ENCODE results near the gene MYO5B.
"Not testable (repeated sequence)": the region's sequence is repeated elsewhere in the genome, so short reads cannot be mapped to it uniquely, and the experiment has no call there.

MYO5B gene

GRCh38 chr18:49839012-49839411 lies 355.9 kb downstream of the MYO5B start:
- DNase-seq (ENCODE audit: insufficient read length, low spot score) (peak; percentile 38), FAIRE-seq (peak; percentile 80)
- TF ChIP-seq POLR2A (IDR thresholded peaks at IDR 0.05; ENCODE audit: low read depth, low read length): no peak

GRCh38 chr18:49838381-49838780 lies 356.6 kb downstream of the MYO5B start:
- TF ChIP-seq POLR2A (IDR thresholded peaks at IDR 0.05; ENCODE audit: low read depth, low read length): no peak
- FAIRE-seq: no peak

DNA sequence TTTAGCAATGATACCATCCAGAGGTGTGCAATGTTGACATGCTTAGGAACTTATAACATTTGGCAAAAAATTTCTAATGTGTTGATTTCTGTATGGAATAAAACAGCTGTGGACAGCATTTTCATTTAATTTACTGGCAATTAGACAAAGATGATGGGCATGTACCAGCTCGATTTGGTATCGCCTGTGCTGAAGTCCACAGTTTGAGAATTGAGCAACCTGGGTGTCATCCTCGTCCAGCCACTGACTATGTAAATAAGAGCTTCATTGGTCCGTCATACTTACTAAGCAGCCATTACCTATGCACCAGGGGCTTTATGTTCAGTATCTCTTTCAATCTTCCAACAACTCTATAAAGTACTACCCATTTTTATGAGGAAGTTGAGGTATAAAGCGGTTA lies 357.1 kb downstream of the MYO5B start:
- no peak for TF ChIP-seq POLR2A (IDR thresholded peaks at IDR 0.05; ENCODE audit: low read depth, low read length)
- no peak for DNase-seq (ENCODE audit: insufficient read length, low spot score)
- no peak for FAIRE-seq

More at GRCh38 chr18:49838381-49838780, 356.6 kb downstream of the MYO5B start:
- no peak for DNase-seq (ENCODE audit: insufficient read length, low spot score)

- DNase-seq (ENCODE audit: insufficient read length, low spot score); FAIRE-seq: not testable (repeated sequence)
Measured at GRCh38 chr18:49837316-49837835, 357.6 kb downstream of the MYO5B start.

- FAIRE-seq (no peak), DNase-seq (ENCODE audit: insufficient read length, low spot score) (no peak)
- no peak for TF ChIP-seq POLR2A (IDR thresholded peaks at IDR 0.05; ENCODE audit: low read depth, low read length)
Measured at GRCh38 chr18:49835405-49835804, 359.5 kb downstream of the MYO5B start.

DNA sequence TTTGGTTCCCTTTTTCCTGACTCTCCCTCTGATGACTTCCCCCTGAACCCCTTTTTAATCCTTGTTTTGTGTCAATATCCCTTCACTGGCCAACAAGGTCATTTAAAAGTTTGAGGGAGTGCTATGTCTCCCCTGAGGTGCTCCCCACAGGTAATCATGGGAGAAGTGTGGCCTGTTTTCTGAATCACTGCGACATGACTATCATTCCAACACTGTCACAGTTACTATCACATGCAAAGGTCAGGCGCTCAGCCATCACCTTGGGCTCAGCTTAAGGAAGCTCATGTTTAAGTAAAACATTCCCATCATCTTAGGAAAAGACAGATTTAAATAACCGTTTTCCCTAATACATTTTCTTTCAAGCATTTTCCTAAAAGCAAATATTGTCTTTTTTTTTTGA lies 360.7 kb downstream of the MYO5B start:
- no peak for TF ChIP-seq POLR2A (IDR thresholded peaks at IDR 0.05; ENCODE audit: low read depth, low read length)
- DNase-seq (ENCODE audit: insufficient read length, low spot score): no peak
- no peak for FAIRE-seq

DNA sequence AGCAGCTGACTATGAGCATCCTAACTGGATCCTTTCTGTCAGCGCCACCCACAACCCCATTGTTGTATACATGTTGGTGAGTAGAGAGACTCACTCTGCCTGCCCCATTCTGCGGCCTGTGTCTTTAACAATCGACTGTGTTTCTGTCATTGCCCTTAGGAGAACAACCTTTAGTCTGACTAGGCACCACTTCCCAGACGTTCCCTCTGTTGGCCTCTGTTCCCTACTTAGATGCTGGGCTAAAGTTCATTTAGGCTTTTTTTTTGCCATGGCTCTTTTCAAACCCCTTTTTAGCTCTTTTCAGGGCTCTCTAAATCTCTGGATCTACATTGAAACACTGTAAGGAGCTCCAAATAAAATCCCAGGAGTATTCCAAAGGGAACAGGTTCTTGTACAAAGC lies 361.1 kb downstream of the MYO5B start:
- no peak for TF ChIP-seq POLR2A (IDR thresholded peaks at IDR 0.05; ENCODE audit: low read depth, low read length)
- DNase-seq (ENCODE audit: insufficient read length, low spot score) (no peak), FAIRE-seq (no peak)

GRCh38 chr18:49832221-49832647 lies 362.7 kb downstream of the MYO5B start:
- no peak for TF ChIP-seq POLR2A (IDR thresholded peaks at IDR 0.05; ENCODE audit: low read depth, low read length)
- no peak for FAIRE-seq
- no peak for DNase-seq (ENCODE audit: insufficient read length, low spot score)

- no peak for TF ChIP-seq POLR2A (IDR thresholded peaks at IDR 0.05; ENCODE audit: low read depth, low read length)
- DNase-seq (ENCODE audit: insufficient read length, low spot score) (no peak), FAIRE-seq (no peak)
Measured at GRCh38 chr18:49827996-49828395, 367.0 kb downstream of the MYO5B start.

DNA sequence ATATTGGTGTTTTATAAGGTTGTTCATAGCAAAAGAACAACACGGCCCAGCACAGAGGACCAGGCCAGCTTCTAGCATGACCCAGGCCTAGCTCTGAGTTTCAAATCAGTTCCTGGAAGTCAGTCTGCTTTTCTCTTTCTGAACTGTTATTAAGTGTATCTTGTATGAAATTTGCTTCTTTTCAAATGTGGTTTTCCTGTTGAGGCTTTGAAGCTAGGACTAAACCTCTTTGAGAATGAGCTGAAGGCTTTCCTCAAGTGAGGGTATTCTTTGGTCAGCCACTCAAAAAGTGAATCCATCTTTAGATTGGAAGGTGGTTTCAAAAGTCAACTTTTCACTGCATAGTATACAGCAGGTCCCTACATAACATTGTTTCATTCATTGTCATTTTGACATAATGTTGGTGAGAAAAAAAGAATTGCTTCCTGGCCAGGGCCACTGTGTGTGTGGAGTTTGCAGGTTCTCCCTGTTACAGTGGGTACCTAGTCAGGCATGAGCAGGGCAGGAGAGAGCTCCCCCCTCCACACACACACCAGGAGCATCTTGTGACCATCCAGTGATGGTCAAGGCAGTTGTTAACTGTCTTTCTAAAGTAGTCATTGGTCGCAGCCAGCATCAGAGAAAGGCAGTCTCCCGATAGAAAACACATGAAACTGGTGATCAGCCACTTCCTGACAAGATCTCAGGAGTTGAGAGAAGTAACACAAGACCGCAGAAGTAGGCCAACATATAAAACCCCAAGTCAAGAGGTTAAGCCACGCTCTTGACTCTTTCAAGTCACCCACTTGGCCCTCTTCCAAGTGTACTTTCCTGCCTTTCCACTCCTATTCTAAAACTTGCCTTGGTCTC lies 374.9 kb downstream of the MYO5B start:
- TF ChIP-seq POLR2A (IDR thresholded peaks at IDR 0.05; ENCODE audit: low read depth, low read length): no peak
- DNase-seq (ENCODE audit: insufficient read length, low spot score) (no peak), FAIRE-seq (no peak)

DNA sequence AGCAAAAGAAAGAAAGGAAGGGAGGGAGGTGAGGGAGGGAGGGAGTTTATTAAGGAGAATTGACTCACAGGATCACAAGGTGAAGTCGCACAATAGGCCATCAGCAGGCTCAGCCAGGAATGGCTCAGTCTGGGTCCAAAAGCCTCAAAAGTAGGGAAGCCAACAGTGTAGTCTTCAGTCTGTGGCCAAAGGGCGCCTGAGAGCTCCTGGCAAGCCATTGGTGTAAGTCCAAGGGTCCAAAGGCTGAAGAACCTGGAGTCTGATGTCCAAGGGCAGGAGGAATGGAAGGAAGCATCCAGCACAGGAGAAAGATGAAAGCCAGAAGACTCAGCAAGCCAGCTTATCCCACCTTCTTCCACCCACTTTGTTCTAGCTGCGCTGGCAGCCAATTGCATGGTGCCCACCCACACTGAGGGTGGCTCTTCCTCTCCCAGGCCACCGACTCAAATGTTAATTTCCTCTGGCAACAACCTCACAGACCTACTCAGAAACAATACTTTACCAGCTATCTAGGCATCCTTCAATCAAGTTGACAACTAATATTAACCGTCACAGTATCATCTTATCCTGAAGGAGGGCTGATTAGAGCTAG lies 375.8 kb downstream of the MYO5B start:
- FAIRE-seq (no peak), DNase-seq (ENCODE audit: insufficient read length, low spot score) (no peak)
- TF ChIP-seq POLR2A (IDR thresholded peaks at IDR 0.05; ENCODE audit: low read depth, low read length): no peak

GRCh38 chr18:49817947-49818346 lies 377.0 kb downstream of the MYO5B start:
- no peak for FAIRE-seq
- no peak for TF ChIP-seq POLR2A (IDR thresholded peaks at IDR 0.05; ENCODE audit: low read depth, low read length)

DNA sequence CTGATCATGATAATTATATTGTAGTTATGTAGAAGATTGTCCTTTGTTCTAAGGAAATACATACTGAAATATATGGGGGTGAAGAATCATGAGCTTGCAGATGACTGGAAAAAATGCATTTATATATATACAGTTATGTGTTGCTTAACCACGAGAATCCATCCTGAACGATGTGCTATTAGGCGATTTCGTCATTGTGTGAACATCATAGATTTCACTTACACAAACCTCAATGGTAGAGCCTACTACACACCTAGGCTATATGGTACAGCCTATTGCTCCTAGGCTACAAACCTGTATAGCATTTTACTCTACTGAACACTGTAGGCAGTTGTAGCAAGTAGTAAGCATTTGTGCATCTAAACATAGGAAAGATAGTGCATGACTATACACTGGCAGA lies 379.0 kb downstream of the MYO5B start:
- TF ChIP-seq POLR2A (IDR thresholded peaks at IDR 0.05; ENCODE audit: low read depth, low read length): no peak
- DNase-seq (ENCODE audit: insufficient read length, low spot score): no peak
- FAIRE-seq: no peak

More at GRCh38 chr18:49817947-49818346, 377.0 kb downstream of the MYO5B start:
- no peak for DNase-seq (ENCODE audit: insufficient read length, low spot score)

DNA sequence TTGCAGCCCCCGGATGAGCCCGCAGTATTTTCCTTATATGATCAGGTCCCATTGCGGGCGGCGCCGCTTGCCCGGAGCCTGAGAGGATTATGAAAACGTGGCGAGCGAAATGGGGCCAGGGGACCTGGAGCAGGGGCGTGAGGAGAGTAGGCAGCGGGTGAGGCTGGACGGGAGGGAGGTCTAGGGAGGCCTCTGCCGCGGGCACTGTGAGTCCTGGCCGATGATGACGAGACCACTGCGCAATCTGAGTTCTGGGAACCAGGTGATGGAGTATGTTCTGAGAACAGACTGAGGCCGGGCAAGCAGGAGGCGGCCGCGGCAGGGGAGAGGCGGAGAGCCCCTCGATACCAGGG lies 380.8 kb downstream of the MYO5B start:
- FAIRE-seq (no peak), DNase-seq (ENCODE audit: insufficient read length, low spot score) (peak; percentile 20)

More for the DNA sequence above, 380.8 kb downstream of the MYO5B start:
- no peak; the same call in 1 of the 2 replicates for TF ChIP-seq POLR2A (IDR thresholded peaks at IDR 0.05; ENCODE audit: low read depth, low read length)

Measured in H54 (cell line).